Stomach (tissue), 19 donors: ENCODE results near the gene COG6. TPM values are rescaled to one million over a fixed set of nuclear protein-coding genes. Genes with fewer than 3 reads are reported as not detected.

Experiments used
- DNase-seq, 2 donors: peaks; one replicate each; pipeline versions ENCODE4 v3.0.0 to v3.0.0-alpha.2; 2013 to 2019
- H3K27ac ChIP-seq, 5 donors: fragments of 200-600 bp in 4 of 5; sonication (generic) in 4 of 5; one replicate each; pipeline ENCODE4 v1.5.1; 2013 to 2019; ENCODE audit warnings: mild to moderate bottlenecking in 1 of 5, moderate library complexity in 1 of 5
- H3K27me3 ChIP-seq, 3 donors: fragments of 200-600 bp; sonication (generic); one replicate each; pipeline ENCODE4 v1.5.1; 2017 to 2019; ENCODE audit warnings: mixed run types in 1 of 3
- H3K36me3 ChIP-seq, 4 donors: fragments of 200-600 bp; sonication (generic); 1 replicate in 3 of 4; 2 replicates in 1 of 4; pipeline ENCODE4 v1.5.1; 2016 to 2019
- H3K4me1 ChIP-seq, 4 donors: fragments of 200-600 bp; sonication (generic); one replicate each; pipeline ENCODE4 v1.5.1; 2016 to 2019
- H3K4me3 ChIP-seq, 4 donors: fragments of 200-600 bp; sonication (generic) in 3 of 4; one replicate each; pipeline ENCODE4 v1.5.1; 2016 to 2019; ENCODE audit warnings: mild to moderate bottlenecking in 1 of 4
- H3K9me3 ChIP-seq, 4 donors: fragments of 200-600 bp; sonication (generic); one replicate each; pipeline ENCODE4 v1.5.1; 2016 to 2019
- CTCF ChIP-seq, 7 experiments: fragments of 450-650 bp in 4 of 7; fragments of 200-600 bp in 3 of 7; sonication (generic) in 3 of 7; IDR thresholded peaks; one replicate each; pipeline ENCODE4 v1.5.1; 2016 to 2019; ENCODE audit warnings: antibody characterized with exemption in 7 of 7, control low read depth in 2 of 7, mild to moderate bottlenecking in 1 of 7
- EP300 ChIP-seq: sonication (generic); formaldehyde crosslinking; IDR thresholded peaks from one replicate; pipeline ENCODE4 v1.6.1; 2017; ENCODE audit warnings: antibody characterized with exemption
- POLR2A ChIP-seq, 4 donors: fragments of 450-650 bp; IDR thresholded peaks; one replicate each; pipeline ENCODE4 v1.6.1; 2016; ENCODE audit warnings: antibody characterized with exemption in 4 of 4, control low read depth in 2 of 4, mild to moderate bottlenecking in 1 of 4, moderate library complexity in 1 of 4
- POLR2AphosphoS5 ChIP-seq, 3 donors: sonication (generic); formaldehyde crosslinking; IDR thresholded peaks; one replicate each; pipeline ENCODE4 v1.6.1; 2016; ENCODE audit warnings: antibody characterized with exemption in 3 of 3
- WGBS, 5 donors: extraction: QIAGEN DNeasy Blood & Tissue Kit in 3 of 5; methylation state at CpG; one replicate each; pipeline versions ENCODE4 v1.1.5 to v1.1.7; 2013 to 2018; 5-methylcytosine and 5-hydroxymethylcytosine counted together
- intact Hi-C: fragments of 100-400 bp; cut with DNase I; formaldehyde crosslinking; loops from one replicate; pipeline ENCODE4 v1.15.1; 2023; ENCODE audit warnings: low total_unique reads
- long read RNA-seq, 10 donors: transcript quantifications; one replicate each; lab custom pipeline, GENCODE V29; 2026
- polyA plus RNA-seq, 3 donors: library from polyadenylated mRNA; stranded (reverse); fragments of 200-250 nt; gene quantifications; one replicate each; pipeline ENCODE4 v1.2.3, GENCODE V29; 2013
- total RNA-seq, 5 donors: library from RNA; depleted of rRNA; stranded (reverse); fragments of >200 nt; gene quantifications; one replicate each; pipeline versions ENCODE4 v1.1.0 to v1.2.3, GENCODE V29; 2014 to 2016
- donor health status: healthy with polysubstance abuse.
- donor health status: Bipolar disorder and iron deficiency.
- donor health status: healthy.

COG6 gene
- total RNA-seq = 10 to 100 TPM in 3 of 5 donors, 1 to 10 TPM in 2; 7.7 to 42.4 (median 10.3) TPM
- polyA plus RNA-seq = 10 to 100 TPM in 1 of 3 donors, 1 to 10 TPM in 2; 6.5 to 11.2 (median 7.2) TPM
- long read RNA-seq, donor 1, partial matches to known transcripts = 0 of 2 reads
- long read RNA-seq, donor 1, other reads (novel, unspliced or antisense) = 0 of 2 reads
- long read RNA-seq, donor 2, partial matches to known transcripts = 0 of 3 reads
- long read RNA-seq, donor 2, other reads (novel, unspliced or antisense) = 0 of 3 reads
- long read RNA-seq, donor 3, partial matches to known transcripts = 0 of 1 reads
- long read RNA-seq, donor 3, other reads (novel, unspliced or antisense) = 0 of 1 reads
- long read RNA-seq, donor 4, partial matches to known transcripts = 0 of 1 reads
- long read RNA-seq, donor 4, other reads (novel, unspliced or antisense) = 0 of 1 reads
- long read RNA-seq, donor 5, partial matches to known transcripts = 0 of 1 reads
- long read RNA-seq, donor 5, other reads (novel, unspliced or antisense) = 0 of 1 reads
- long read RNA-seq, donor 6, transcript COG6-204 (19 exons, 3,563 nt) = major isoform, 6 of 41 reads
- long read RNA-seq, donor 6, partial matches to known transcripts = 35 of 41 reads
- long read RNA-seq, donor 6, other reads (novel, unspliced or antisense) = 0 of 41 reads
- long read RNA-seq, donor 7, transcript COG6-204 (19 exons, 3,563 nt) = major isoform, 5 of 21 reads
- long read RNA-seq, donor 7, partial matches to known transcripts = 16 of 21 reads
- long read RNA-seq, donor 7, other reads (novel, unspliced or antisense) = 0 of 21 reads
- long read RNA-seq, donor 8, partial matches to known transcripts = 0 of 3 reads
- long read RNA-seq, donor 8, other reads (novel, unspliced or antisense) = 0 of 3 reads
- long read RNA-seq, donor 9, partial matches to known transcripts = 0 of 1 reads
- long read RNA-seq, donor 9, other reads (novel, unspliced or antisense) = 0 of 1 reads
- long read RNA-seq, donor 10, partial matches to known transcripts = 0 of 1 reads
- long read RNA-seq, donor 10, other reads (novel, unspliced or antisense) = 0 of 1 reads

GRCh38 chr13:39655569-39656324 lies at the start of gene COG6:
Gene COG6, plus strand, starts transcription at chr13:39655662. Its CDS starts 65 bp downstream, at chr13:39655727.
- 0 to 1% (median 1%) methylated on average over 47 to 59 of the region's 59 CpGs for WGBS, 5 donors
- H3K27me3 ChIP-seq = no peaks in the 10 kb centered on the region
- peaks cover 0 to 8% (median 6%) of the 10 kb centered on the region in 4 donors for H3K36me3 ChIP-seq
- intact Hi-C loops = no loop called here
- DNase-seq = peak; percentile 92 to 97
- H3K4me1 ChIP-seq = peaks cover 0 to 19% (median 17%) of the 10 kb centered on the region in 4 donors
- TF ChIP-seq EP300 (no peak), POLR2AphosphoS5 (IDR thresholded peaks at IDR 0.05) (peak; percentile 54 to 91 (median 76)), CTCF (IDR thresholded peaks at IDR 0.05) (peak in 1 of 7 experiments; percentile 34)
- H3K9me3 ChIP-seq = no peaks in the 10 kb centered on the region
- H3K4me3 ChIP-seq = peak within 1 kb of the TSS; percentile 83 to 97 (median 92)
- peak within 1 kb of the TSS; percentile 70 to 87 (median 80) for H3K27ac ChIP-seq

- no peak for TF ChIP-seq POLR2AphosphoS5 (IDR thresholded peaks at IDR 0.05)
- no peak for TF ChIP-seq EP300
- no peak for TF ChIP-seq POLR2A (IDR thresholded peaks at IDR 0.05)
- TF ChIP-seq CTCF (IDR thresholded peaks at IDR 0.05) = no peak
Measured at GRCh38 chr13:39605677-39606320, 49.7 kb upstream of the COG6 start.

GRCh38 chr13:39607876-39608275 lies 47.6 kb upstream of the COG6 start:
- no peak for TF ChIP-seq CTCF (IDR thresholded peaks at IDR 0.05)
- TF ChIP-seq EP300 = no peak
- TF ChIP-seq POLR2A (IDR thresholded peaks at IDR 0.05) = no peak
- TF ChIP-seq POLR2AphosphoS5 (IDR thresholded peaks at IDR 0.05) = no peak
- no peak for DNase-seq
- intact Hi-C loops = no loop called here
- no peaks in the 10 kb centered on the region for H3K9me3 ChIP-seq
- H3K27me3 ChIP-seq = peaks cover 0 to 11% (median 0%) of the 10 kb centered on the region in 3 donors
- 87 to 98% (median 91%) methylated on average over 4 of the region's 4 CpGs for WGBS, 5 donors
- no peaks in the 10 kb centered on the region for H3K36me3 ChIP-seq
- H3K4me1 ChIP-seq = peaks cover 0 to 11% (median 3%) of the 10 kb centered on the region in 4 donors
- no peak overlapping the region for H3K27ac ChIP-seq
- H3K4me3 ChIP-seq = no peak overlapping the region

More at GRCh38 chr13:39605677-39606320, 49.7 kb upstream of the COG6 start:
- no peaks in the 10 kb centered on the region for H3K9me3 ChIP-seq
- intact Hi-C loops = no loop called here
- DNase-seq = no peak
- peaks cover 0 to 29% (median 3%) of the 10 kb centered on the region in 3 donors for H3K27me3 ChIP-seq
- peaks cover 7 to 30% (median 14%) of the 10 kb centered on the region in 4 donors for H3K4me1 ChIP-seq
- H3K4me3 ChIP-seq = no peak overlapping the region
- H3K36me3 ChIP-seq = no peaks in the 10 kb centered on the region
- H3K27ac ChIP-seq = no peak overlapping the region
- WGBS, 5 donors = 78 to 91% (median 84%) methylated on average over 3 of the region's 3 CpGs
